Measurements from ENCODE around the gene THSD7B.

DNA sequence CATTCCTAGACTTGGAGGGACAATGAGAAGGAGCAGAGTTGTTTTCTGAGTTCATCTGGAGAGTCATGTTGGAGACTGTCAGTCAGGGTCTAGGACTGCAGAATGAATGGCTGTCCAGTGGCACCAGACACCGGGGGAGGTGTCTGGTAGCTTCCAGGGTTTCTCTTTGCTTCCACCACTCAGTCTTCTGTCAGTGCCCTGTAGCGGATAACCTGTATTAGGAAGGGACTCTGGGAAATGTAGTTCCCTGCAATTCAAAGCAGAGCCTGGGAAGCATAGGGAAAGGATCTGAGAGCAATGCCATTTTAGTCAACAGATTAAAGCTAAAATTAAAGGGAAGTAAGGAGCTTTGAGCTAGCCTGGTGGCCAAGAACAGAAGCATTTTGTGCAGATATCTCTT, 257.9 kb downstream of the THSD7B start:
- TF ChIP-seq, protein P1, sequence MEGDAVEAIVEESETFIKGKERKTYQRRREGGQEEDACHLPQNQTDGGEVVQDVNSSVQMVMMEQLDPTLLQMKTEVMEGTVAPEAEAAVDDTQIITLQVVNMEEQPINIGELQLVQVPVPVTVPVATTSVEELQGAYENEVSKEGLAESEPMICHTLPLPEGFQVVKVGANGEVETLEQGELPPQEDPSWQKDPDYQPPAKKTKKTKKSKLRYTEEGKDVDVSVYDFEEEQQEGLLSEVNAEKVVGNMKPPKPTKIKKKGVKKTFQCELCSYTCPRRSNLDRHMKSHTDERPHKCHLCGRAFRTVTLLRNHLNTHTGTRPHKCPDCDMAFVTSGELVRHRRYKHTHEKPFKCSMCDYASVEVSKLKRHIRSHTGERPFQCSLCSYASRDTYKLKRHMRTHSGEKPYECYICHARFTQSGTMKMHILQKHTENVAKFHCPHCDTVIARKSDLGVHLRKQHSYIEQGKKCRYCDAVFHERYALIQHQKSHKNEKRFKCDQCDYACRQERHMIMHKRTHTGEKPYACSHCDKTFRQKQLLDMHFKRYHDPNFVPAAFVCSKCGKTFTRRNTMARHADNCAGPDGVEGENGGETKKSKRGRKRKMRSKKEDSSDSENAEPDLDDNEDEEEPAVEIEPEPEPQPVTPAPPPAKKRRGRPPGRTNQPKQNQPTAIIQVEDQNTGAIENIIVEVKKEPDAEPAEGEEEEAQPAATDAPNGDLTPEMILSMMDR (IDR thresholded peaks at IDR 0.05), result no peak
- TF ChIP-seq POLR2A (IDR thresholded peaks at IDR 0.05), result no peak

Measured in Peyer's patch (tissue), 4 donors.